Central memory CD8-positive, alpha-beta T cell (primary cell): ENCODE measurements around the gene PPP4R1.
A peak's percentile ranks its signal among the peaks of the same experiment; 100 is the strongest.

Experiments
- ATAC-seq: fragments of 150-1000 bp; cut with Tn5 transposase; replicated peaks from 2 replicates; pipeline ENCODE4 v1.10.0; 2022; ENCODE audit warnings: mild to moderate bottlenecking, moderate FRiP score, moderate number of reproducible peaks; ENCODE audit not compliant: poor library complexity, severe bottlenecking; ENCODE audit errors: extremely low read depth
- DNase-seq, 2 donors: peaks; one replicate each; pipeline ENCODE4 v3.0.0; 2021; ENCODE audit warnings: low spot score in 2 of 2
- H3K27ac Mint-ChIP-seq: one replicate; pipeline ENCODE4 v1.8.0; 2022; ENCODE audit warnings: low read depth, mild to moderate bottlenecking, moderate library complexity, mixed read lengths
- H3K27me3 Mint-ChIP-seq: one replicate; pipeline ENCODE4 v1.8.0; 2022; ENCODE audit warnings: mixed read lengths
- H3K36me3 Mint-ChIP-seq: one replicate; pipeline ENCODE4 v1.8.0; 2022; ENCODE audit warnings: mild to moderate bottlenecking, moderate library complexity, mixed read lengths; ENCODE audit not compliant: insufficient read depth
- H3K4me1 Mint-ChIP-seq: one replicate; pipeline ENCODE4 v1.8.0; 2022; ENCODE audit warnings: mixed read lengths
- H3K4me3 Mint-ChIP-seq: one replicate; pipeline ENCODE4 v1.8.0; 2022; ENCODE audit warnings: mild to moderate bottlenecking, moderate library complexity, mixed read lengths
- H3K9me3 Mint-ChIP-seq: one replicate; pipeline ENCODE4 v1.8.0; 2022; ENCODE audit warnings: mixed read lengths

PPP4R1 gene

DNA sequence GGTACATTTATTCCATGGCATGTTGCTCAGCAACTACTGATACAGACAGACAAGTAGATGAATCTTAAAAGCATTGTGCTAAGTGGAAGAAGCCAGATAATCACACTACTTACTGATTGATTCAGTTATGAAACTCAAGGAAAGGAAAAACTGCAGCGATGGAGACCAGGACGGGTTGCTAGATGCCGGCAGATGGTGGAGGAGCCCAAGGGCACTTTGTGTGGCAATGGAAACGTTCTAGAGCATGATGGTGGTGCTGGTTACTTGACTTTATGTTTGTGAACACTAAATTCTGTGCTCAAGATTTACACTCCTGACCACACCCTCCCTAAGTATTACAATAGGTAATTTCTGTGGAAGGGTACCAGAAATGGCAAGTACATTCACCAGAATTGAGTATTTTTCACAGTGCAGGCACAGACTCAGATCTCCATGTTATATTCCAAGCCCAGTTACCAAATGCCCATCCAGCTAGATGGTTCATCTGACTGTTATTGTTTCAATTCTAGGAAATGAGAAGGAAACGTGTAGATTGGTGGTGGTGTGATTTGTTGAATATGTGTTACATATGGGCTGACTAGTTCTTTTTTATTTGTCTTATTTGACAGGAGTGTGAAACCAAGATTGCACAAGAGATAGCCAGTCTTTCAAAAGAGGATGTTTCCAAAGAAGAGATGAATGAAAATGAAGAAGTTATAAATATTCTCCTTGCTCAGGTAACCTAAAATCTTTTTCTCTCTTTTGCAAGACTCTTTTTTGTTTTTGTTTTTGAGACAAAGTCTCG, 83.9 kb downstream of the PPP4R1 start:
- H3K36me3 Mint-ChIP-seq, result peaks cover 24% of the 10 kb centered on the region
- no peaks in the 10 kb centered on the region for H3K4me1 Mint-ChIP-seq
- no peak overlapping the region for H3K4me3 Mint-ChIP-seq
- H3K27me3 Mint-ChIP-seq, result no peaks in the 10 kb centered on the region
- H3K9me3 Mint-ChIP-seq, result no peaks in the 10 kb centered on the region
- DNase-seq, result no peak
- H3K27ac Mint-ChIP-seq, result no peak overlapping the region
- no peak for ATAC-seq

DNA sequence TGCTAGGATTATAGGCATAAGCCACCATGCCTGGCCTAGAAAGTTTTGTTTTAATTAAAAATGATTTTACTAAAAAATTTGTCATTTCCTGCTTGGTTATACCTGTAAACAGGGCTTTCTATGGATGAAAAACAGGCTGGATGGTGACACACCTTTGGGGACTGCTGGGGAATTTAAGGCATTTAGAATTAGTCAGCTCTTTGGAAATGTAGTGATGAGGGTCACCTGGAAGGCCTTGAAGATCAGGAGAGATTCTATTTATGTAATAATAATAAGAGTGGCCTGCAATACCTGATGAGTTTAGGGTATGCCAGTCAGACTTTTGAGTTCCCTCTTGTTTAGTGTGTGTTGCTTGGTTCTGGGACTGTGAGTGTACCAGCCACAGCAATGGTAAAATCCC, 87.9 kb downstream of the PPP4R1 start:
- ATAC-seq (no peak), DNase-seq (no peak)
- no peaks in the 10 kb centered on the region for H3K9me3 Mint-ChIP-seq
- H3K4me3 Mint-ChIP-seq, result no peak overlapping the region
- H3K27ac Mint-ChIP-seq, result no peak overlapping the region
- no peaks in the 10 kb centered on the region for H3K4me1 Mint-ChIP-seq
- peaks cover 30% of the 10 kb centered on the region for H3K36me3 Mint-ChIP-seq
- H3K27me3 Mint-ChIP-seq, result no peaks in the 10 kb centered on the region

DNA sequence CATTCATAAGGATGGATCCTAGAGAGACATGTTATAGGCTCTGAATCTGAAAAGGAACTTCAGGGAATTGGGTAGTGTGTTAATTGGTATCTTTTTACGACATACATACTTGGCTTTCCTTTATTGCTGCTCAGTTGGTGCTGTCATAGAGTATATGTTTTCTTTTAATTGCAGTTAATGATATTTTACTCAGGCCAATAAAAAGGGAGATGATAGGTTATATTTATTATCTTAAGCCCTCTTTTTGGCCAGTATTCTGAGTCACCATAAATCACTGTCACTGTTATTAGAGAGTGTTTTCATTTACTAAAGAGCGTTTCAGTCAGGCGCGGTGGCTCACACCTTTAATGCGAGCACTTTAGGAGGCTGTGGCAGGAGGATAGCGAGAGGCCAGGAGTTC, 91.4 kb downstream of the PPP4R1 start:
- no peaks in the 10 kb centered on the region for H3K27me3 Mint-ChIP-seq
- no peaks in the 10 kb centered on the region for H3K9me3 Mint-ChIP-seq
- DNase-seq (no peak), ATAC-seq (no peak)
- H3K36me3 Mint-ChIP-seq, result peaks cover 22% of the 10 kb centered on the region
- no peak overlapping the region for H3K4me3 Mint-ChIP-seq
- H3K27ac Mint-ChIP-seq, result no peak overlapping the region
- peaks cover 5% of the 10 kb centered on the region for H3K4me1 Mint-ChIP-seq

DNA sequence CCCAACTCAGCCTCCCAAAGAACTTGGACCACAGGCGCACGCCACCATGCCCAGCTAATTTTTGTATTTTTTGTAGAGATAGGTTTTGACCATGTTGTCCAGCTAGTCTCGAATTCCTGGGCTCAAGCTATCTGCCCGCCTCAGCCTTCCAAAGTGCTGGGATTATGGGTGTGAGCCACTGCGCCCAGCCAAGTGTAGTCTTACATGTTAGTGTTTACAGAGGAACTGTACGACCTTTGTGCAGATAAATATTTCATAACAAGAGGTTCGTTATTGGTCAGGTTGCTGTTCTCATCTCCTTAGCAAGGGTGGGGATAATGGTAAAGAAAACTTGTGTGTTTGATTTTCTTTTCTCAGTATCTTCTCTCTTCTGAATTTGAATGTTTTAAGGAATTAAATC, 92.6 kb downstream of the PPP4R1 start:
- DNase-seq (no peak), ATAC-seq (no peak)
- Mint-ChIP-seq H3K4me1 (peaks cover 5% of the 10 kb centered on the region), H3K9me3 (no peaks in the 10 kb centered on the region), H3K36me3 (peaks cover 22% of the 10 kb centered on the region), H3K27ac (no peak overlapping the region), H3K4me3 (no peak overlapping the region), H3K27me3 (no peaks in the 10 kb centered on the region)

DNA sequence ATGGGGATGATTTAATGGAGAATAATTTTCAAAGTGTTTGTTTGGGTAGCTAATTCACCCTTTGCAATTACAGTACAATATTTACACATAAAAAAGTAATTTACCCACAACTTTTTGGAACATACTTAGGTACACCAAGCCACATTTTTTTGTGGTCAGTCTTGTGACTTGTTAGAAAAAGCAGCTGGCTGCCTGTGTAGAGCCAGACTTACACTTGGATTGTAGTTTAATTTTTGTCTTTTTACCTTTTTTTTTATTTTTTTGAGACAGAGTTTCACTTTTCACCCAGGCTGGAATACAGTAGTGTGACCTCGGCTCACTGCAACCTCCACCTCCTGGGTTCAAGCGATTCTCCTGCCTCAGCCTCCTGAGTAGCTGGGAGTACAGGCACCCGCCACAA, 93.7 kb downstream of the PPP4R1 start:
- ATAC-seq (no peak), DNase-seq (no peak)
- Mint-ChIP-seq H3K4me1 (peaks cover 7% of the 10 kb centered on the region), H3K27me3 (no peaks in the 10 kb centered on the region), H3K9me3 (no peaks in the 10 kb centered on the region), H3K27ac (no peak overlapping the region), H3K36me3 (peaks cover 22% of the 10 kb centered on the region), H3K4me3 (no peak overlapping the region)

DNA sequence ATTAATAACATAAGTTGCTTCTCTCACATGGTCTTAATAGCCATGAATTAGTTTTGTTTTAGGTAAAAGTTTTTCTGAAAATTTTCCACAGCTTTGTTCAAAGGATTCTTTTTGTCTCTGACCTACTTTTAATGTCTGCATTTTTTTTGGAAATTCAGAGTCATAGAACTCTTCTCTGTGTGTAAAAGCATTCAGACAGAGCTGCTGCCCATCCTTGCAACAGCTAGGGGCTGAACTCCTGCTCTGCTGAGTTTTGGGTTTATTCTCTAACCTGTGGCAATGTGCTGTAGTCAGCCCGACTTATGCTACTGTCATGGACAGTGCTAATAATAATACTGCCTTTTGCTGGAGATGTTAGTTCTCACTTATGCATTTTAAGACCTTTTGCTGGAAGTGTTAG, 95.0 kb downstream of the PPP4R1 start:
- no peak overlapping the region for H3K27ac Mint-ChIP-seq
- H3K36me3 Mint-ChIP-seq, result peaks cover 17% of the 10 kb centered on the region
- ATAC-seq, result no peak
- no peaks in the 10 kb centered on the region for H3K27me3 Mint-ChIP-seq
- H3K9me3 Mint-ChIP-seq, result no peaks in the 10 kb centered on the region
- H3K4me3 Mint-ChIP-seq, result no peak overlapping the region
- peaks cover 17% of the 10 kb centered on the region for H3K4me1 Mint-ChIP-seq
- DNase-seq, result no peak

DNA sequence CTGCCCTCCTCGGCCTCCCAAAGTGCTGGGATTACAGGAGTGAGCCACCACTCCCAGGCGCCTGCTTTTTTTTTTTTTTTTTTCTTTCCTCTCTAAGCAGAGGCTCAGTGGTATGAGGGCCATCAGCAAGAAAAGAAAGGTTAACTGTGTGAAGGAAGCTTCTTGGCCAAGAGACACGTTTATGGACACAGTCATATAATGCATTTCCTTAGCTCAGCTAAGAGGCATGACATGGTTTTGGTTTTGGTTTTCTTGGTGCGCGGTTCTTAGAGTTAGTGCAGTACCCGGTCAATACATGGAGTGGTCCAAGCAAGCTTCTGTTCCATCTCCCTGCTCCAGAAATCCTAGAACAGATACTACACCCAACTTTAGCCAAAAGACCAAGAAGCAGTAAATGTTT, 96.5 kb downstream of the PPP4R1 start:
- ATAC-seq (no peak), DNase-seq (no peak)
- no peaks in the 10 kb centered on the region for H3K9me3 Mint-ChIP-seq
- no peak overlapping the region for H3K27ac Mint-ChIP-seq
- peaks cover 17% of the 10 kb centered on the region for H3K4me1 Mint-ChIP-seq
- H3K36me3 Mint-ChIP-seq, result peaks cover 24% of the 10 kb centered on the region
- H3K27me3 Mint-ChIP-seq, result no peaks in the 10 kb centered on the region
- no peak overlapping the region for H3K4me3 Mint-ChIP-seq

DNA sequence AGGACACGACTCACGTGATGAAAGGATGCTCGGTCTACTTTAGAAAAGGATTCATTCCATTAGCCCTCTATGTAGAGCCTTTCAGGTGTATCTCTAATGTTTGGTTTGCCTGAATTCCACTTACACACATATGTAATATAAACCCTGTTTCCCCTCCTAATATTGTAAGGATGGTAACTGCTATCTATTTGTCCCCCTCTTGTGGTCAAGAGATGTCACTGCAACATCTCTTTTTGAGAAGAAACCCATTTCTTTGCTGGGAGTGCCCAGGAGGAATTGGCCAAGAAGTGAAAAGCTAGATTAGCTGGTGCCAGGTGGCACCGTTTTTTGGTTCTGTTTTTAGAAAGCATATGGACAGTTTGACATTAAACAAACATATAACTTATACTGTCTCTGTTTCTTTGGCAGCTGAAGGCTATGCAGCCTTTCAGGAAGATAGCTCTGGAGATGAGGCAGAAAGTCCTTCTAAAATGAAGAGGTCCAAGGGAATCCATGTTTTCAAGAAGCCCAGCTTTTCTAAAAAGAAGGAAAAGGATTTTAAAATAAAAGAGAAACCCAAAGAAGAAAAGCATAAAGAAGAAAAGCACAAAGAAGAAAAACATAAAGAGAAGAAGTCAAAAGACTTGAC, 97.8 kb downstream of the PPP4R1 start:
- no peak overlapping the region for H3K4me3 Mint-ChIP-seq
- peak in 1 of 2 donors; percentile 11 for DNase-seq
- H3K9me3 Mint-ChIP-seq, result no peaks in the 10 kb centered on the region

DNA sequence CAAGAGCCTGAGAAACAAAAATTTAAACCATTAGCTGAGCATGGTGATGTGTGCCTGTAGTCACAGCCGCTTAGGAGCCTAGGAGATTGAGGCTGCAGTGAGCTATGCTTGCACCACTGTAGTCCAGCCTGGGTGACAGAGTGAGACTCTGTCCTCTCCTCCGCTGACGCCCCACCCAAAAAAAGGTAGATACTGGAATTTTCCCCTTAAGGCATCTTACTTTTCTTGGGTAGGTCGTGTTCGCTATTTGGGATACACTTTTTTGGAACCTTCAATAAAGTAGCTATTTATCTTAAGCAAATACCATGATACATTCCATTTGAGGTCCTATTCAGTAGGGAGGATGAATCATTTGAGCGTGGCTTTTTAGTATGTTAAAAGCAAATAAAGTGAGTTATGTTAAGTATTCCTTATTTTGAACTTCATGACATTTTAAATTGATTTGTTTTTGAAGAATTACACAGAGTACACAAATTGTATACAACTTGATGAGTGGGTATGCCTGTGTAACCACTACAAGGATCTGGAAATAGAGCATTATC, 100.3 kb downstream of the PPP4R1 start:
- H3K27me3 Mint-ChIP-seq, result no peaks in the 10 kb centered on the region
- DNase-seq (no peak), ATAC-seq (no peak)
- H3K27ac Mint-ChIP-seq, result no peak overlapping the region
- H3K4me3 Mint-ChIP-seq, result no peak overlapping the region
- peaks cover 20% of the 10 kb centered on the region for H3K36me3 Mint-ChIP-seq
- peaks cover 15% of the 10 kb centered on the region for H3K4me1 Mint-ChIP-seq
- no peaks in the 10 kb centered on the region for H3K9me3 Mint-ChIP-seq

More for the DNA sequence above, 97.8 kb downstream of the PPP4R1 start:
- peaks cover 17% of the 10 kb centered on the region for H3K4me1 Mint-ChIP-seq
- peak overlapping the region; percentile 49 for H3K27ac Mint-ChIP-seq
- H3K27me3 Mint-ChIP-seq, result no peaks in the 10 kb centered on the region
- no peak for ATAC-seq
- H3K36me3 Mint-ChIP-seq, result peaks cover 26% of the 10 kb centered on the region

DNA sequence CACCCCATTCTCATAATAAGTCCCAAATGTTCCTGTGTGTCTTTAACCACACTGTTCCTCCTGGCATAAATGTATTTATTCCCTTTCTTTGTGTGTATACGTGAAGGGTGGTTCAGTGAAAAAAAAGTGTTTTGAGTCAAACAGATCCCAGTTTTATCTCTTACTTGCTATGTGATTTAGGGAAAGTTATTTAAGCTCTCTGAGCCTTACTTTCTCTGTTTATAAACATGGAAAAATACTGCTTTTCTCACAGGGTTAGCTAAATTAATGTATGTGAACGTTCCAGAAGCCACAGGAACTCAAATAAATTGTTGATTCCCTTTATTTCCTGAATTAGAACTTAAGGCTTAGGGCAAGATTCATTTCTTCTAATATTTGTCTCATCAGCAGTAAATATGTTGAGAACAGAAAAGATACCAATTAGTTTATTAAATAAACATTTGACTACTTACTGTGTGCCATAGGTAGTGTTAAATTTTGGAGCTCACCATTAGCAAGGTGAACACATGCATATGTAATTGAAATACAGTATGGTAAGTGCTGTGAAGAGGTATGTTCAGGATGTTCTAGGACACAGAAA, 105.8 kb downstream of the PPP4R1 start:
- Mint-ChIP-seq H3K9me3 (no peaks in the 10 kb centered on the region), H3K36me3 (peaks cover 11% of the 10 kb centered on the region), H3K4me1 (peaks cover 40% of the 10 kb centered on the region), H3K27me3 (no peaks in the 10 kb centered on the region), H3K4me3 (no peak overlapping the region), H3K27ac (peak overlapping the region; percentile 7)
- DNase-seq (no peak), ATAC-seq (no peak)

DNA sequence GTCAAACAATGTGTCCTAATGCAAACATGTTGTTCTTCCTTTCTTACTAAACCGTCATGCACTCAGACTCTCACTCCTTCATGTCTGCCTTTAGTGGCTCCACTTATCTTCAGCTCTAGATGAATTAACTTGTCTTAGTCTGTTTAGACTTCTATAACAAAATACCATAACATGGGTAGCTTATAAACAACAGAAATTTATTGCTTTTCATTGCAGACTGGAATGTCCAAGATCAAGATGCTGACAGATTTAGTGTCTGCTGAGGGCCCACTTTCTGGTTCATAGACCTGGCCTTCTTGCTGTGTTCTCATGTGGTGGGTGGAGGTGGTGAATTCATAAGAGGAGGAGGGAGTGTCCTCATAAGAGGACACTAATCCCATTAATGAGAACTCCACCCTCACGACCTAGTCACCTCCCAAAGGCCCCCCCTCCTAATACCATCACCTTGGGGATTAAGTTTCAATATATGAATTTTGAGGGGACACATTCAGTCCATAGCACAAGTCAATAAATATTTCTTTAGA, 106.7 kb downstream of the PPP4R1 start:
- ATAC-seq (no peak), DNase-seq (no peak)
- H3K36me3 Mint-ChIP-seq, result peaks cover 5% of the 10 kb centered on the region
- H3K4me3 Mint-ChIP-seq, result no peak overlapping the region
- H3K27ac Mint-ChIP-seq, result peak overlapping the region; percentile 69
- H3K27me3 Mint-ChIP-seq, result no peaks in the 10 kb centered on the region
- peaks cover 40% of the 10 kb centered on the region for H3K4me1 Mint-ChIP-seq
- H3K9me3 Mint-ChIP-seq, result no peaks in the 10 kb centered on the region

DNA sequence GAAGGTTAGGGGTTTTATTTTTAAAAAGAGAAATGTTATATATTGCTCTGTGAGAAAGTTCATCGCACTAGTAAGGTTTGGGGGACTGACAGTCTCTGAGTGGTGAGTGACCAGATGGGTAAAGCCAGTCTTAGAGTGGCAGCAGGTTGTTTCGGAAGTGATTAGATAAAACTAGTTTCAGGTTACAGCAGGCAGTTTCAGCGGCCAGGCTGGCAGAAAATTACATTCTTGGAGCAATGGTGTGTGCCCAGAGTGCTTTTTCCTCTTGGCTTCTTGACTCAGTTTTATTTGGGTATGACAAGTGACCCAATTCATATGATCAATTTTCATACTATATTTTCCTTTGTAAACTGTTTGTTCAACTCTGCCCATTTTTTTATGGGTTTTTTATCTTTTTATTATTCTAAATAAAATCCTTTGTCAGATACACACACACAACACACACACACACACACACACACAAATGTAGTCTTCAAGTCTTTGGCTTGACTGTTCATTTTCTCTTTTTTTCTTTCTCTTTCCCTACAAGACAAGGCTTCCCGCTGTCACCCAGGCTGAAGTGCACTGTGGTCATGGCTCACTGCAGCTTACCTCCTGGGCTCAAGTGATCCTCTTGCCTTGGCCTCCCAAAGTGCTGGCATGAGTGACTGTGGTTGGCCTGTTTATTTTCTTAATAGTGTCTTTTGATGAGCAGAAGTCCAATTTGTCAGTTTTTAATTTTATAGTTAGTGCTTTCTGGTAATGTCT, 108.1 kb downstream of the PPP4R1 start:
- H3K4me1 Mint-ChIP-seq, result peaks cover 45% of the 10 kb centered on the region
- ATAC-seq (no peak), DNase-seq (no peak)
- H3K36me3 Mint-ChIP-seq, result peaks cover 2% of the 10 kb centered on the region
- H3K27ac Mint-ChIP-seq, result no peak overlapping the region
- no peaks in the 10 kb centered on the region for H3K9me3 Mint-ChIP-seq
- no peak overlapping the region for H3K4me3 Mint-ChIP-seq
- H3K27me3 Mint-ChIP-seq, result no peaks in the 10 kb centered on the region
